Fibroblast of gingiva (primary cell): ENCODE measurements around the gene C4orf54.

Experiments used
- DNase-seq: peaks from one replicate; pipeline ENCODE4 v3.0.0-alpha.2; 2011; ENCODE audit warnings: low read depth

C4orf54 gene

GRCh38 chr4:99651811-99652485 lies 5.7 kb downstream of the C4orf54 start:
- DNase-seq, result no peak

DNA sequence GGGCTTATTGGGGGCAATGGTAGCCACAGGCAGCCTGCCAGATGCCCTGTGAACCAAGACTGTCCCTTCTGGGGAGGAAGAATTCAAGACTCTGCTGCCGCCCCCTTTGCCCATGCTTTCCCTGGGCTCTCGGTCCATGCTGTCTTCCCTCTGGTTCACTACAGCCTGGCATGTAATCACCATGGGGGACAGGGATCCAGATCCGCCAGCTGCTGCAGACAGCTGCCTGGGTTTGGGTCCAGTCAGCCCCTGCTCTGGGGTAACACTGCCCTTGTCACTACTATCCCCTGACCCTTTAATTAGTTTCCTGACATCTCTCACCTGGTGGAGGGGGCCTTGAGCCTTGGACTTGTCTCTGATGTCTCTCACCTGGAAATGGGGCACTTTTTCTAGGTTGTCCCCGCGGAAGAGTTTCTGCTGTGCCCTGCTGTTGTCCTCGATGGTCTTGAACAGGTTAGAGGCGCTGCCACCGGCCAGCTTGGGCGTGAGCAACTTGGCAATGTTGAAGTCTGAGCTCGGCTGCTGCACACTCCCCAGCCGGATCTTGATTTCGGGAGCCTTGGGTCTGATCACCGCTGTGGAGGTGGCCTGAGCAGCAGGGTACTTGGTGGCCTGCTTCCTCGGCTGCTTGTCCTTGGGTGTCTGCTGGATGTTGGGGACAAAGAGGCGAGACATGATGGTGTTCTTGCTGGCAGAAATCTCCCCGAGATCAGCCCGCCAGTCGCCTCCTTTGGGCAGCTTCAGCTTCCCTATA lies 6.4 kb downstream of the C4orf54 start:
- DNase-seq, result no peak

DNA sequence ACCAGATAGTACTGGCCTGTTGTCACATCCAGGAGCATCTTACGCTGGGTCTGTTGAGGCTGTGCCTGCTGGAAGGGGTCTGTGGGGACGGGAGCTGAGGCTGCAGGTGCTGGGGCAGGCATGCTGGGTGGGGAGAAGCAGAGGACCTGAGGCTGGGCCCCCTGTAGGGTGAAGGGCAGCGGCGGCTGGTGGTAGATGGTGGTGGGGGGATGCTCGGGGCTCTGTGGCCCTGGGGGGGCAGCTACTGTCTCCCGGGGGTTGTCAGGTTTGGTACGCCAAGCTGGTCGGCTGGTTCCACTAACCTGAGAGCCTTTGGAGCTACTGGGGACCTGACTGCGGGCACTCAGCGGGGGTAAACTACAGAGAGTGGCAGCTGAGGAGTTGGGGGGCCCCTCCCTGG lies 7.8 kb downstream of the C4orf54 start:
- no peak for DNase-seq

GRCh38 chr4:99649208-99649607 lies 8.4 kb downstream of the C4orf54 start:
- DNase-seq, result no peak

DNA sequence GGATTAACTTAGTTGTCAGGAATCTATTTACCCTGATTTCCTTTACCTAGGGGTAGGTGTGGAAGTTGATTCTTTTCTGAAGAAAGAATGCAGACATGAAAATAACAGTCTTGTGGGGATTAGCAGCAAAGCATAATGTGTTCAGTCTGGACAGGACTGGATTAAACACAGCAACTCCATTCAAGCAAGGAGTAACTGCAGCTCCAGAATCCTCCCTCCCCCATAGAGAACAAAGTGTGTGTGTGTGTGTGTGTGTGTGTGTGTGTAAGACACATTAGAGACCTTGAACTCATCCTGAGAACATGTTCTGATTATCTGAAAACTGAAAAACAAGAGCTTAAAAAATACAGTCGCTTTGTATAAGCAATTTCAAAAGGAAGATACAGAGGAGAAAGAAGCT lies 9.3 kb downstream of the C4orf54 start:
- DNase-seq, result no peak

DNA sequence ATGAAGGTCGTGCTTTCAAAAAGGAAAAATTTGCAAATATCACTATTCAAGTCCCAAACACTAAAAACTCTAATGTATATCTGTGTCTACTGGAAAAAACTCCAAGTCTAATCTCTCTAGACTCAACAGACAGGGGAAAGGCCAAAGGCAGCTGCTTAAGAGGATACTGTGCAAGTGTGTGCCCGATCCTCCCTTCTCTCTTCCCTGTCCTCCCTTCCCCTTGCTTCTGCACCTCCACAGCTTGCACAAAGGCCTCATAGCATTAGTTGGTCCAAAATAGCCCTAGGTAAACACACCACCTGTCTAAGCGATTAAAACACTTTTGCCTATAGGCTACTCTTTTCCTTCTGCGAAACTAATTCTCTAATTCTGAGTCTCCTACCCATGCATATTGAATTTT lies 10.6 kb downstream of the C4orf54 start:
- no peak for DNase-seq

DNA sequence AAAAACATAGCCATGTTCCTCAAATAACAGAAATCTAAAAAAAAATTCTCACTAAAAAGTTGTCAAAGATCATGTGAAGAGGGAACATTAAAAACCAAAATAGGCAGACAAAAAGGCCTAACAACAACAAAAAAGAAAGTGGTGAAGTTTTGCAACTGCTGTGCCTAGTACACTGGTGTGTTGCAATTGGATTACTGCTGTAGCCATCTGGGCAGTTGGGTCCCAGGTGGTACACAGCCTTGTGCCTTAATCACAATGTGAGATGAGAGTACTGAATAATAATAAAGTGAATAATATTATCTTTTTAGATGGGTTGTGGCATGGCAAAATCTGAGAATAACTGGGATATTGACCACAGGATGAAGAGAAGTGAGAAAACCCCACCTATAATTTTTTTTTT lies 12.0 kb downstream of the C4orf54 start:
- peak; percentile 8 for DNase-seq

DNA sequence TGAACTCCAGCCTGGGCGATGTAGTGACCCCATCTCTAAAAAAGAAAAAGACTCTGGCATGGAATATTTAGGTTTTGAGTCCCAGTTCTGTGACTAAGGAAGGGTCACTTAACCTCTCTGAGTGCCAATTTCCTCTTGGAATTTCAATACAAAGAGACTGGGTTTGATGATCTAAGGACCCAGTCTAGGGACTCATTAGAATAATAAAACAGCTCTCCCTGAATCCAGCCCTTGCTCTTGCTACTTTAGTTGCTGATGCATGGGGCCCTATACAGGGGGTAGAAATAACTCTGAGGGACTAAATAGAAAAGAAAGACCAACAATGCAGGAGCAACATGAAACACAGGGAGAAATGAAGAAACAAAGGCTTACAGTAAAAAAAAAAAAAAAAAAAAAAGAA lies 12.6 kb downstream of the C4orf54 start:
- DNase-seq, result no peak

DNA sequence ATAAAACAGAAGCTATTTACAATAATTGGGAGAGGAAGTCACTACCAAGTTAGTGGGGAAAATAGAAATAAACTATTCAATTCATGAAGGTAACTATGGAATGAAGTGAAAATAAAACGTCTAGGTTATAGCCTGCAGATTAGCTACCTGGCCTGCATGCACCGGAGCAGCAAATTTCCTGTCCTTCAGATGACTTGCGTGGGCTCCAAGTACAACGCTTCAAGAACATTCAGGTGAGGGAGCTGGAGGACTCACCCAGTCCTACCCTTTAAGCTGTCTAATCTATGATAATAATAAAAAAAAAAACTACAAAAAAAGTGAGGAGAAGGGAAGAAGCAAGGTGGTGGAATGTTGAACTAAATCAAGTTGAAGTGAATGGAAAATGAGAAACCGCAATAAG lies 13.2 kb downstream of the C4orf54 start:
- no peak for DNase-seq

- DNase-seq, result peak; percentile 66
Measured at GRCh38 chr4:99642725-99643489, 14.7 kb downstream of the C4orf54 start.

DNA sequence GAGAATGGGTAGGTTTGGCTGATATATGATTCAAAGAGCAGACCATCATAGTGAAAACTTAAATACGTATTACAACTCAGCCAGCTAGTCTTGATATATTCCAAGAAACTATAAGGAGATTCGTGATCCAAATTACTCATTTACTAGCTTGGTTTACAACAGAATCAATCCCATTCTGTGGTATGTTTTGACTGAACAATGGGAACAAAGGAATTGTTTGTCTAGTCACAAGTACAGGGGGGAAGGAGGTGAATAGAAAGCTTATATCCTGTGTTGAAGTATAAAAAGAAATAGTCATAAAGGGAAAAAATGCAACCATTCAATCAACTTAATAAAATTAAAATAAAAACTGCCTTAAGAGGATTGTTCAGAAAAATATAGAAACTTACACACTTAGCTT lies 17.0 kb downstream of the C4orf54 start:
- DNase-seq, result no peak

- DNase-seq, result no peak
Measured at GRCh38 chr4:99637174-99637573, 20.5 kb downstream of the C4orf54 start.

DNA sequence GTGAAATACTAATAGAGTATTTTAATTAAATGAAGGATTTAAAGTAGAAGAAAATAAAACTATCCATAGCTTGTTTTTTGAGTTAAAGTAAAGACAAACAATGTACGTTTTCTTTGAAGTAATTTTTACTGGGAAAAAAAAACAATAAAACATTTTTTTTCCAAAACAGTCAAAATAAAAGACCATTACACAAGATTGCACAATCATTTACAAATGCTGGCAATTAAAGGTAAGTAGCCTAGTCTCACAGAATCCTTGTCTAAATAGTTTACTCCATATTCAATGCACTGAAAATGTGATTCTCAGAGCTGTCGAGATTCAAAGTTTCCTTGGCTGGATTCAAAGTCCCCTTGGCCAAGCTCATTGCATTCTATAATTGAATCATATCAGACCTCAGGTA lies 21.2 kb downstream of the C4orf54 start:
- no peak for DNase-seq

GRCh38 chr4:99635601-99636000 lies 22.0 kb downstream of the C4orf54 start:
- DNase-seq, result no peak

GRCh38 chr4:99634742-99635360 lies 22.8 kb downstream of the C4orf54 start:
- no peak for DNase-seq

- no peak for DNase-seq
Measured at GRCh38 chr4:99633772-99634171, 23.9 kb downstream of the C4orf54 start.

DNA sequence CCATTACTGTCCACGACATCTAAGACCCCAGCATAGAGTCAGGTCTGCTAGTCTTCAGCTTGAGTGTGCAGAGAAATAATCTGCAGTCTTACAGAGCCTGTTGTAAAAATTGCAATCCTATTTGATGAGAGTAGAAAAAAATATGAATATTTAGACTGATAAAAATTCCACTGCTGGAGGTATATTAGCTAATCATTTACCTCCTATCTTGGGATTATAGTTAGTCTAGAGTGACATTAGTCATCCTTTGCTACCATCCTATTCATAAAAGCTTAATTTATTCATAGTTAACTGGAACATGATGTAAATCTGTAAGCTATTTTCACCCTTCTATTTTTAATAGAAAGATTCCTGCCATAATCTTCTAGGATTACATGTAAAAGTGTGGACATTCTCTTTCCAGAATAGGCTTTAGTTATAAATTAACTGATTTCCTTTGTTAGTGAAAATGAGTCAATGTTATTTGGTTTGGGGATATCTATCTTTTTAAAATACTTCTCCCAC lies 26.7 kb downstream of the C4orf54 start:
- DNase-seq, result no peak

- no peak for DNase-seq
Measured at GRCh38 chr4:99629962-99630554, 27.6 kb downstream of the C4orf54 start.

GRCh38 chr4:99628040-99628439 lies 29.6 kb downstream of the C4orf54 start:
- DNase-seq, result no peak

- DNase-seq, result no peak
Measured at GRCh38 chr4:99625369-99625768, 32.3 kb downstream of the C4orf54 start.

DNA sequence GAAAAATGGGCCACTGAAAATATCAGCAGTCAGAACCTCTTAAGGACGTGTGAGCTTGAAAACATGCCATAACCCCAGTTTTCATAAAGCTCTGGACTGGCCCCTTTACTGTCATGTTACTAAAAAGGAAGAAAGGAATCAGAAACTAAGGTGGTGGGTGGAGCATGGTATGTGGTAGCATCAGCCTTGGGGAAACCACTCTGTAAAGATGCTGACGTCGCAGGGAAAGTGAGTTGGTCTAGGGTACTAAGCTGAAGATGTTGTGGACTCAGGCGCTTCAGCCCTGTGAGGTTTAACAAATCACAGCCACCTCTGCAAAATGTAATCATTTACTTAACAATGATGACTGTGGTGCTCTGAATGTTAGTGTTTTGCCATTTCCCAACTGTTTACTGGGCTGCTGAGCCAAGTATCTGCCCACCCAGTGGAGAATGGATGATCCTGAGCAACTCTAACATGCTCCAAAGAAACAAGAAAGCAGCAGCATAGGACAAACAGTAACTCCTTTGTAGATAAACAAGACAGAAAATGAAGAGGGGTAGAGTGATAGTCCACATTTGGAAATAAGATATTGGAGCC lies 33.4 kb downstream of the C4orf54 start:
- DNase-seq, result no peak

DNA sequence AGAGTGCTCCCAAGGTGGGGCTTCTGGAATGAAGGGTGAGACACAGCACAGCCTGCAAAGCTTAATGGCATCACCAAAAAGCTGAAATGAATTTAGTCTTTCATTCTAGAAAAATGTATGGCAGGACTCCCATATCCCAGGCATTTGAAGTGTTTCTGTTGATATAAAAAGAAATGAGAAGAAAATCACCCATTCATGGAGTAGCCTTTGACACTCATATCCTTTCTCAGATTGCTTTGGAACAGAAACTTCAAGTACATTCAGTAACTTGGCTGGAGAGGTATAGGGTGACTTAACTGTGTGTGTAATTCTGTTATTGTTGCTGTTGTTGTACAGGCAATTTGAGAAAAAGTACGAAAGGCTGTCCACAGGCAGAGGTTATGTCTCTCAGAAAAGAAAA lies 35.3 kb downstream of the C4orf54 start:
- no peak for DNase-seq
